Measurements from ENCODE around the gene TLE3.

The TLE3 gene

DNA sequence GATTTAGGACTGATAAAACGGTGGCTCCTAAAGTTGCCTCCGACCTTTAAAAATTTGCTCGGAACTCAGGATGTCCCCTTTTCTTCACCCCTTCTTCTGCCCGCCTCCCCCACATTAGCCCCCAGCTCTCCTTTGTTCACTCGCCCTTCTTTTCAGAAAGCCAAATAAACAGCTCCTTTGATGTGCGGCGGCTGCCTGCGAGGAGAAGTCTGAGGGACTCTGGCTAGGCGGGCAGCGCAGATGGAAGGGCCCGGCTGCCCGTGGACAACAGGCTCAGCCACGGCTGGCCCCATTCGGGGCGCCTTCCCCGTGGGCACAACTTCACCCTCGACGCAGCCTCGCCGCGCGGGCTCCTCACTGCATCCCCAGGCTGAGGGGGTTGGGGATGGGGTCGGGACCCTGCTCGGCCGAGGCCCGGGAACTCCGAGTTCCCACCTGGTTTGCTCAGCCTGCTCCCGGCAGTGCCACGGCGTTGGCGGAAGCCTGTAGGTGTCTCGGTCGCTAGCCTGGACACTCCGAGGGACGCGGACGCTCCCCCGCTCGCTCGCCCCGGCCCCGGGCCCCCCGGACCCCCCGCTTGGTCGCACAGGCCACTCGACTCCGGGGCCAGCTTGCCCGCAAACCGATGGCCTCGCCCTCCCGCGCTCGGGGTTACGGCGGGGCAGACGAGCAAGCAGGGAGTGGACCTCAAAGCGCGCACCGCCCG, 897 bp upstream of the TLE3 start:
- DNase-seq (ENCODE audit: low read depth) = no peak

DNA sequence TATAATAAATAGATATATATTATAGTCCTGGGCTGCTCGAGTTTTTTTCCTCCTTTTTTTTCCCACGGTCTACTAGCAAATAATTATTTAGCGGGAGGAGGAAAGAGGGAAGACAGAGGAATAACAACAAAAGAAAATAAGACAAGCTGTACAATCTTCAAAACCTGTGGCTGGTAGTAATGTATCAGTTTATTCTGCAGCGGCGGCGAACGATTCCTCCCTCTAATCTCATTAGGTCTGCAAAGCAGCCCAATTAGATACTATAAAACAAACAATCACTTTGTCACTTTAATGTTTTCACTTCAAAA, 390 bp upstream of the TLE3 start:
- no peak for DNase-seq (ENCODE audit: low read depth)

DNA sequence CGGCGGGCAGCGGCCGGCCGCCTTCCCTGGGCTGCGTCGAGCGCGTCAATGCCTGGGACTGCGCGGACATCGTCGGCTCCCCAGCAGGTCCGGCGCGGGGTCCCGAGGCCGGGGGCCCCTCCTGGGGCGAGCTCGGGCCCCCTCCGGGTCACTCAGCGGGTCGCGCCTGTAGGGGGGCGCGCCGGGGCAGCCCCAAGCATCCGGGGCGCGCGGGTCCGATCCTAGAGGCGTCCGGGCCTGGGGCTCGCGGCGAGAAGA, 725 bp downstream of the TLE3 start:
- no peak for DNase-seq (ENCODE audit: low read depth)

DNA sequence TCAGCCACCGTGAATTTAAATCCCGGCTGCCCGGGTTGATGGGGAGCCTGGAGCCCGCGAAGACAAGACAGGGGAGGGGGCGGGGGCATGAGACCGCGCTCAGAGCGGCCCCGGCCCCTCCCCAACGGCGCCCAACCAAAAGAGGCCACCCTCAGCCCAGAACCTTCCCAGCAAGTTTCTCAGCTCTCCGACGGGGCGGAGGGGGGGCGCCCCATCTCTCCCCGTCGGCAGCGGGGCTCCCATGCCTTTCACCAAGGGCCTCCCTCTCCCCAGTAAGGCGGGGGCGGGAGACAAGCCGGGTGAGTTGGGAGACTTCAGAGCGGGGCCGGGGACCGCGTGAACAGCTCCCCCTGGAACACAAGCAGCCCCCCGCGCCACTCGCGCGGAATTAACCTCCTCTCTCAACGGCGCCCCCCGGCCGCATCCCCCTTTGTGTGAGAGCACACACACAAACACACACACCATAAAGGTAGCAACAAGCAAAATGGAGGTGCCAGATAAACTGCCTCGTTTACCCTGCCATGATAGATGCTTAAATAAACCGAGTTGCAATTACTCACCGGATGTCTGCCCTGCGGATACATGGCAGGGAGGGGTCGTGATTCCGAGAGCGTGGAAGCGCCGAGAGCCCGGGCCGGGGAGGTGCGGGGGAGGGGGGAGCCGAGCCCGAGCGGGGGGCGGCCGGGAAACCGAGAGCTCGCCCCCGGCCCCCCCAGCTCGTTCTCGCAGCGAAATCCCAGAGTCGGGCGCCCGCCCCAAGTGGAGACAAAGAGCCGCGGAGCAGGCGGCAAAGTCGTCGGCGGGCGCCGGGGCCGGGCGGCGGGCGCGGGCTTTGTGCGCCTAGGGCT, 1.3 kb downstream of the TLE3 start:
- DNase-seq (ENCODE audit: low read depth) = peak; percentile 48

DNA sequence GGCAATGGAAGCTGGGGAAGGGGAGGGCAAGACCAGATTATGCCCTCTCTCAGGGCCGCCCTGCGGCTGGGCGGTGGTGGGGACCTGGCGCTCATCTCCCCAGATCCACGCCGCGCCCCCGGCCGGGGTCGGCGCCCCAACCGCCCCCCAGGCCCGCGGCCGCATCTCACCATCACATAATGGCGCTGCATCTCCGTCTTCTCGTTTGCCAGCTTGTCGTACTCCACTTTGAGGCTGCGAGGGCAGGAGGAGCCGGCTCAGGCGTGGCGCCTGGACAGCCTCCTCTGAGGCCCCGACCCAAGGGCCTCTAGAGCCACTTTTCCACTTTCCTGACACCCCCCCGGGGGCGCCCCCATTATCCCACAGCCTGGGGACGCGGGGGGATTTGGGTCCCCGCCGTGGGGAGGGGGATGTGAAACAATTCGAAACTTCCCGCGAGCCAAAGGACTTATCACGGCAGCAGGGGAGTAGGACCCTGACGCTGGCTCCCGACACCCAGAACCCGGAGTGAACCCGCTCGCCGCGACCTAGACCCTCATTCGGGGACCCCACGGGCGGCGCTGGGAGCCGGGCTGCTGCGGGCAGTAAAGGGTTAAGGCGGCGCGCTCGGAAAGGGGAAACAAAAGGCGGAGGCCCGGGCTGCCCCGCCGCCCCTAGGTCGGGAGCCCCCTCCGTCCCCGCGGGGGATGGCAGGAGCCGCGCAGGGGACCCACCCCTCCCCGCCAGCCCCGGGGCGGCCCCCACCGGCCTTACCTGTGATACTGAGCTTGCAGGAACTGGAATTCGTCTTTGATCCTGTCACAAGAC, 2.1 kb downstream of the TLE3 start:
- peak; percentile 26 for DNase-seq (ENCODE audit: low read depth)

DNA sequence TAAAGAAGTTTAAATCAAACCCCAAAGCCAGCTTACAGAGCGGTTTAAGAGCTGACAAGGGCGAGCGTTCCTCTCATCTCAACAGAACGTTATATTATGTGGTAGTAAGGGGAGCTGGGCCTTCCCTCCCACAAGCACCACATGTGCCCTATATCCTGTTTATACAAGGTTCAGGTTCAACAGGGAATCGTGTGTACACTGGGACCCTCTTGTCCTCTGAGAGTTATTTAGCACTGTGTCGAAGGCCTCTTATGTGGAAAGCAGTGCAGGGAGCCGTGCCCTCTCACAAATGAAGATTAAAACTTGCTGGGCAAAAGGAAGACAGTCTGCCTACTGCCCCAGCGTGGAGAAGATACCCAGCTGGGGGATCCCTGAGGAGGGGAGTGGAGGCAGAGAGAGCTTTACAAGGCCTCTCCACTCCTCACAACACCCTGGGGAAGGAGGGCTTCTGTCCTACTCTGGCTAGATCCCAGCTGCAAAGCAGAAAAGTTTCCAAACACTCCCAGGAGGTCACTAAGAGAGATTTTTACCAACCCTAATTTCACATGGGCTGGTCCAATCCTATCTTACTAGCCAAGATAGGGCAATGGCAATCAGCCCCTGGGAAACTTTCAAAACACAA, 2.9 kb downstream of the TLE3 start:
- no peak for DNase-seq (ENCODE audit: low read depth)

DNA sequence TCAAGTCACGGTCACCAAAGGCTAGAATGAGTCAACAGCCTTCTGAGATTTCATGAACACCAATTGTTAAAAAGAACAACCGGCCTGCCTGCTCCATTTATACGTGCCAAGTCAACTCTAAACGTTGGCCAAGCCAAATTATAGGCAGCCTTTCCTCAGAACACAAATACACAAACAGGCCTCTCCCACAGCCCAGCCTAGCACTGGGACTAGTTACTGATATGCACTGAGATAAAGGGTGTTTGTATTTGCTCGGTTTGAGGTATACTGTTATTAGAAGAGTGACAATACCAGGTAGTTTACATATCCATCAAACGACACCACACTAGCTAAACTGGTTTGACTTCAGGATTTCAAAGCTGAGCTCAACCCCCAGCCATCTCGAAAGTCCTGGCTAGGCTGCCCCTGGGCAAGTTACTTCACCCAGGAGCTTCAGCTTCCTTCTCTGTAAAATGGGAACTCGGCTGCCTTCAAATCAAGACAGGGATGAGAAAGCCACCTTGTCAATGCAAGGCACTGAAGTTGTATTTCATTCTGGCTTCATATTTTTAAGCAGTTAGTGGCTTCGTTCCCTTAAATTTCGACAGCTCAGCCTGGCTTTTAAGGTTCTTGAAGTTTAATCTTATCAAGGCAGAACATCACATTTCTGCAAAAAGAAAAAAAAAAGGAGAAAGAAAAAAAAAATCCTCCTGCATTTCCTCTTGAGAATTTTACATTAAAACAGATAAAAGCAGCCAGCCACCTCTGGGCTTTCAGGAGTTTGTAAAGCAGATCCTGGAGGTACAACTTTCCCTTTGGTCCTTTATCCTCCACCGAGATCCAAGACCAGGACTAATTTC, 4.0 kb downstream of the TLE3 start:
- DNase-seq (ENCODE audit: low read depth) = no peak

DNA sequence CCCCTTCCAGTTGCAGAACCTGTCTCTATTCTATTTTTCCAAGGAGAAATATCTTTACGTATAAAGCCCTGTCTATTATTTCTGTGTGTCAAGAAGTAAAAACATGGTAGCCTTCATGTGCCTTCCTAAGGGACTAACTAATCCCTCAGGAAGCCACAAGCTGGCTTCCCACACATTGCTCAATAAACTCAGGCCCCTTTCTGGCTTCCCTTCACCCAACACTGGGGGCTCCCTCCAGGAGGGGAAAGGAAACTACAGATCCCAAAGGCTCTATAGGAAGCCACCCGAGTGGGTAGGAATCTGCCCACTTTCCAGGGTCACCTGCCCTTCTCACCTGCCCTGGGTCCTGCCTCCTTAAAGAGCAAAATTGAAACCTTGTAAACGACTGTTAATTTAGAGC, 4.6 kb downstream of the TLE3 start:
- no peak for DNase-seq (ENCODE audit: low read depth)

DNA sequence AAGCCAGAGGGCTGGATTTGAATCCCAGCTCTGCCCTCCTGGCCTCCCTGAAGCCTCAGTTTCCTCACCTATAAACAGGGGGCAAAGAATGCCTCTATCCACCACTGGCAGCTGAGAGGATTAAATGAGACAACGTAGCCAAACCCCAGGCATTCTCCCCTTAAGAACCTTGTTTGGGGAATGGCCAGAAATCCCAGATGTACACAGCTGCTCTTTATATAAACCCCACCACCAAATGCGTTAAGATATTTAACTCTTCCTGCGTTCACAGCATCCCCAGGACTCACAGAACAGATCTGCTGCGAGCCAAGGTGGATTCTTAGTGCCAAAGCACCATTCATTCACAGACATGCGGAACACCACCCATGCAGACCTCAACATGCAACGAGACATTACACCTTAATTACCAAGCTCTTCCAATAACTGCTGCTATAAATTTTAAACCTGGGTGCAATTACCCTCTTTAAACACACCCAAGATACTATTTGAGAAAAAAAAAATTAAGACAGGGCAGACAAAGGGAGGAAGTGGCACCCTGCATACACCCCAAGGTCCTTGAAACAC, 5.2 kb downstream of the TLE3 start:
- no peak for DNase-seq (ENCODE audit: low read depth)

DNA sequence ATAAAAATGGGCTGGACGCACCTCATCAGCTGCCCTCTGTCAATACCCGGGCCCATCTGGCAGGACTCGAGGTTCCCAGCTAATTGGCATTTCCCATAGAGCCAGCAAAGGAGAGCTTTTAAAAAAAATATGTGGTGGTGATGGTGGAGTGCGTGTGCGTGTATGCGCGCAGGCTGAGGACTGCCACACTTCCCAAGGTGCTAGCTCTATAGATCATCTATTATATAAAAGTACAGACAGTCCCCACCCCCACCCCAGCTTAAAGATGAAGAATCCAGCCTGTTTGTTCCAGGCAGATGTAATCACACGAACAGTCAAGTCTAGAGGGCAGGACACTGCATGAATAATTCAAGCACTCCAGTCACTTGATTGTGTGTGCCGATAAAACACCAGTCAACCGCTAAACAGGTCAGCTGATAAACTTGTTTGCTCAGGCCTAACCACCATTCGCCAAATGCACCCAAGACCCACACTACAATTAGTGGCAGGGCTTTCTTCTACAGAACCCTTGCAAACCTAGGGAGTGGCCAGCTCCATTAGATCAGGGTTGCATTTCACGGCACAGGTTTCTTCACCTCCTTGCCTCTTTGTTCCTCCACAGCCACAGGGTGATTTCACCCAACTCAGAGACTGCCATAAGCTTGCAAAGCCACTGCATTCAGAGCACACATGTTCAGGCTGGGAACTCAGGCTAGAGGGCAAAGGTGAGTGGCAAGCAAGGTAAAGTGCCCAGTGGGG, 5.8 kb downstream of the TLE3 start:
- DNase-seq (ENCODE audit: low read depth) = no peak

DNA sequence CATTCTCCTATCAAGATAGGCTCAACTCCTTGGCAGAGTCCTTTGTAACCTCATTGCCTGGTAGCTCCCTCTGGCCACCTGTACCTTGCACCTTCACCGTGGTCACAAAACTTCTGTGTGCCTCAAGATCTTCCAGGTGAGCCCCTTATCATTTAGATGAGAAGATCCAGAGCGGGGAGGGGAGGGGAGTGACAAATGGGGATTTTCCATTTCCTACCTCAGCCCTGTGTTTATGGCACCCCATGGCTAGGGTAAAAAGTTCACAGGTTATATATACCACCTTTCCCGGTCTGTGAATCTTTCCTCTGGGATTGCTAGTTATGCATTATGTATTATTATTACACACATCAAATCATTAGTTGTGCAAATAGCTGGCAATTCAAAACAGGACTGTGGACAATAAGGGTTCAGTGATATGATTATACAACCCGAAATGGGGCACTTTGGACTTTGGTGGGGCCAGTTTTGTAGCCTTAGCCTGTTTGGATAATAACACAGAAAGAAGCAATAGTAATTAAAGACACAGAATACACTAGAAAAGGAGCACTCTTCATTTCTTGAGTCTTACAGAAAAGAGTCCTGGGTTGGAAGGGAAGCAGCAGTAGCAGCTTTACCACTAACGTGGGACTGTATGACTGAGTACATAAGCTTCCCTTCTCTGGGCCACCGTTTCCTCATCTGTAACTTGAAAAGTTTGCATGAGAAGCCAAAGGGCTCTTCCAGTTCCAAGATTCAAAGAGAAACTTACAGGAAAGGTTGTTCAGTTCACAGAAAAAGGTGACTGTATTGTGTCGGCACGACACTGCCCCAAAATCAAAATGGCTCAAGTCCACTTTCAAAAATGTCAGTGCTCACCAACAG, 7.1 kb downstream of the TLE3 start:
- DNase-seq (ENCODE audit: low read depth) = no peak

DNA sequence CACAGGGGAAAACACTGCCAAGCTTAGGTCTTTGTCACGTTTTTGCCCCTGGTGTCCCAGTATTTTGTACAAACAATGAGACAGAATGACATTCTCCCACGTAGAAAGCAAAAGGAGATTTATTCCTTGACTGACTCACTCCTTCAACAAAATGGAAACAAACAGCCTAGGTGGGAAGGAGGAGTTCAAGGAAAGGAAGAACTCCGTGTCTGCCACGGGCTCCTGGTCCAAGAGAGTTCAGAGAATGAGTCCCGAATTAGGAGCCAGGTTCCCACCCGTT, 8.1 kb downstream of the TLE3 start:
- DNase-seq (ENCODE audit: low read depth) = no peak

DNA sequence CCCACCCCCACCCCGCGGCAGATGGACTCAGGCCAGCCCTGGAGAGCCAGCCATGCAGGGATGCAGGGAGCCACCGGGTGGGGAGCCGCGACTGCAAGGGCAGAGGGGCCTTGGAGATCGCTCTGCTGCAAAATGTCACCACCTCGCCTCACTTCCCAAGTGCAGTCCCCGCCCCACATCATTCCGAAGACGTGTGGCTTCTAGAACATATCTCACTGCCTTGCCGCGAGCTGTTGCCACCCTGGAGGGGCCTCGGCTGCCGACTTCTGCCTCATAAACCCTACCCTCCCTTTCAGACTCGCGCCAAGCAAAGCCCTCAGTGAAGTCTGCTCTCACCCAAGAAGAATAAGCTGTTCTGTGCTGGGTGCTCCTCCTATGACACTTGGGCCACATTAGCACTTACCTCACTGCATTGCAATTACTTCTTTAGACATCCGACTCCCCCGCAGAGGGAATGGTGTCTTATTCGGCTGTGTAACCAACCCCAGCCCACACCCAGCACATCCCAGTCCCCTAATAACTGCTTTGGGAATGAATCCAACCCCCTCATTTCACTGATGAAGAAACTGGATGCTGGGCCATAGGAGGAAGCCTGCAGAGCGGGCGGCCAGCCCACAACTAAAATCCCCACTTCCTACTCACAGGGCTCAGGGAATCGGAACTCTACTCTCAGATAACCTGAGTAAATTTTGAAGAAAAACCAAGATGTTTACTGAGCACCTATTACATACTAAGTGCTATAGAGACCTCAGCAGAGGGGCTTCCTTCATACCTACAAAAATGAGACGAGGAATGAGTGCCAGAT, 8.6 kb downstream of the TLE3 start:
- DNase-seq (ENCODE audit: low read depth) = no peak

DNA sequence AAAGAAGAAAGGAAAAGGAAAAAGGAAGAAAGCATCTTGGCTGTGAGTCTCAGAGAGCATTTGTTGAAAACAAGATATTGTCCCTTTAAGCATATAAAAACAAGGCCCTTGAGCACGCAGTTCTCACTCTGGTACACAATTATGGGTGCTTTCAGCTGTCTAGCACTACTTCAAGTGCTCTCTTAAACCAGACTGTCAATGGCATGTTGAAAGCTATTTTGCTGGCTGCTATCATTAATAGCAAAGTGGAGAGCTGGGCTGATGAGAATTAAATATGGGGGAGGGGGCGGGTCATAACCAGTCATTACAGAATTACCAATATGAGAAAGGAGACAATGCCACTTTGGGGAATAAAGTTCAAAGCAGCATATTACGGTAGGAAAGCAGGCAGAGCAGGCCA, 9.3 kb downstream of the TLE3 start:
- no peak for DNase-seq (ENCODE audit: low read depth)

DNA sequence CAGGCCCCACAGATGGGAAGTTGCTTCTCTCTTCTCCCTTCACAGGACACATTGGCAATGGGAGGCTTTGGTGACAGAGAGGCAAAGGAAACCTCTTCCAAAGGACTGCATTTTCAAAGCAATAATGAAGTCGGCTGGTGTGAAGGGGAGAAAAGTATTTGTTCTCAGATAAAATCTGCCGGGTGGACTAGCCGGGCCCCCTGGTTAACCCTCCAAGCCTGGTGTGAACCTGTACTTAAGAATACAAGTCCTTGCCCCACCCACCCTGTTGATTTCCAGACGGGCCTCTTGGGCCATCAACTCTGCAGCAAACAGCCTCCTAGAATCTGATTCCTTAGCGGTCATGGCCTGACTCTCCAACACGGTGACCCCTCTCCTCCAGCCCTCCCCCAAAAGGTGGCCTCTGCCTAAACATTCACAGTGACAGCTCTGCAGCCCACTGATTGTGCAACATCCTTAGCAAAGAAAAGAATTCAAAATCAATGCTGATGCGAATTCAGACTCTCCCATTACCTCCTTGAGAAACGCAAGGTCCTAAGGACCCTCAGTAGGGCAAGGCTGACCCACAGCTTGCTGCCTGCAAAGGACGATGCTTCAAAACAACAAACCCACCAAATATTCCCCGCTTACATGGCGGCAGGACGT, 9.9 kb downstream of the TLE3 start:
- DNase-seq (ENCODE audit: low read depth) = no peak

DNA sequence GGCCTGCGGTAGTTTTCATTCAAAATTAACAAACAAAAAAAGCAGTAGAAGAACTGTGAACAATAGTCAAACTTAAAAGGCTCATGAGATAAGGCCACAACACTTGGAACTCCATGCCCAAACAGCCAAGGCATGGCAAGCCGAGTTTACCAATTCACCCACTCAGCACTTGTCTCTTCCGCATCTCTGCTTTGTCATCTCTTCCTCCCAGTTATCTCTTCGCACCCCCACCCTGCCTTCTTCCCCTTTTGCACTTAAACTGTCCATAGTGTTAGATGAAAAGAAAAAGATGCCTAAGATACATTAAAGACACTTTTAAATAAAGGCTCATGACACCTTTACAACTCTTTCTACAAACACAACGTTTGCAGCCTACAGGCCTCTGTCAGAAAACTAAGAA, 11.1 kb downstream of the TLE3 start:
- DNase-seq (ENCODE audit: low read depth) = no peak

DNA sequence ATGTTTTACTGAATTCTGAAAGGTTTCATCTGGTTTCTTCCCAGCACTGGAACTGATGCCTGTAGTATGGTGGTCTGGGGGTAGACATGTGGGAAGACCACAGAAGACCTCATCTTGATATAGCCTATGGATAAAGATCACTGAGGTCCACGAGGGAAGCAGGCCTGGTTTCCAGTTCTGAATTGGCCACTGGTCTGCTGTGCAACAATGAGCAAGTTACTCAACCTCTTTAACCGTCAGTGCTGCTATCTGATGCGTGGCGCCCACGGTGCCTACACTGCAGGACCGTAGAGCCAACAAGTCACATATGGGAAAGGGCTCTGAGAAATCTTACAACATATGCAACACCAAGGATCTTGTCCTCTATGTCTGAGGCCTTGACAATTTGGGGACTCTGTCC, 13.3 kb downstream of the TLE3 start:
- no peak for DNase-seq (ENCODE audit: low read depth)

DNA sequence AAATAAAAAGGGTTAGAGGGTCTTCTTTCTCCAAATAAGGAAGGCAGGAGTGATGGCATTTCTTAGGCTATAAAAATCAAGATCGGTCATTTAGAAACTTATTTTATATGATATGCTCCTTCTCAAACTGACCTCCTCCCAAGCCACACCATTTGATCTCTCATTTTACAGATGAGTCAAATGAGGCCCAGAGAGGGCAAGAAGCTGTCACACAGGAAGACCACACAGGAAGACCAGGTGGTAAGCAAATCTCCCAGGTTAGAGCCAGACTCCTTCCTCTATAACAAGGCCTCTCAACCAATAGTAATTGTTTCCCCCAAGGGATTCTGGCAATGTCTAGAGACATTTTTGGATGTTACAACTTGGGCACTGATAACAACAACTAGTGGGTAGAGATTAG, 13.8 kb downstream of the TLE3 start:
- DNase-seq (ENCODE audit: low read depth) = no peak

DNA sequence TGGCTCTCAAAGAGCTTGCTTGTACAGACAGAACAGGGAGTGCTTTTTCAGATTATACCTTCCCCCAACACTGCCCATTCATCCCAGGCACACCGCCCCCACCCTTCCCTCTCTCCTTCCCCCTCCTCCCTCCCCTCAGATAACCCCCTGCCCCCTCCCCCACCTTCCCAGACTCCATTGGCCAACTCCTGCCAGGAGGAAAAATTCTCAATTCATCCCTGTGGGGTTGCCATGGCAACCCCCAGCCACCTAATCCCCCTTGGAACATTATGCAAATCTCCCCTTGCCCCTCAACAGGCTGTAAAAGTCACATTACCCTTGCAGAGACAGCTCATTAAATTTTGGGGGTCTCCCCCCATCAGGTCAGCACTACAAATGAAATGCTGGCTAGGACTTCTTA, 14.3 kb downstream of the TLE3 start:
- no peak for DNase-seq (ENCODE audit: low read depth)
